GM12878 (cell line): ENCODE data around the gene KIF11. TPM values are rescaled to one million over a fixed set of nuclear protein-coding genes. Genes with fewer than 3 reads are reported as not detected.

Experiments used
- ATAC-seq: fragments of 200-7000 bp; cut with Tn5 transposase; 3 replicates; pipeline ENCODE4 v1.9.1; 2020; ENCODE audit warnings: mild to moderate bottlenecking, moderate library complexity
- BruUV-seq: library from RNA; stranded (reverse); fragments of 400-500 nt; replicated peaks from 2 replicates; lab custom pipeline; 2021; lab: Mats Ljungman, UMichigan
- CTCF ChIA-PET: fragments of 300-600 bp; sonication (Branson Sonifier 250); formaldehyde crosslinking; extraction: SDS; loops from one replicate; lab custom pipeline; 2021; ENCODE audit warnings: inconsistent platforms; lab: Yijun Ruan, JAX
- POLR2A ChIA-PET: fragments of 350-600 bp; formaldehyde crosslinking; extraction: SDS; loops from one replicate; lab custom pipeline; 2021; ENCODE audit warnings: inconsistent platforms; lab: Charles Lee
- RAD21 ChIA-PET: fragments of 300-600 bp; sonication (Branson Sonifier 250); formaldehyde crosslinking; loops from one replicate; lab custom pipeline; 2023; ENCODE audit warnings: antibody characterized with exemption; ENCODE audit not compliant: unreplicated experiment; lab: Charles Lee
- SMC1A ChIA-PET: fragments of 300-600 bp; sonication (Branson Sonifier 250); formaldehyde crosslinking; loops from one replicate; lab custom pipeline; 2023; ENCODE audit not compliant: unreplicated experiment, uncharacterized antibody; lab: Charles Lee
- DNase-seq: peaks from one replicate; pipeline ENCODE4 v3.0.0-alpha.2; 2011; ENCODE audit warnings: low read depth, low spot score
- FAIRE-seq: peaks from 3 replicates; lab custom pipeline; 2011; peaks lifted over from hg19 to GRCh38; lab: Jason Lieb, UNC
- H2AFZ ChIP-seq: 2 replicates; pipeline ENCODE4 v1.6.0; 2011; ENCODE audit warnings: low read depth, low read length, control low read depth; ENCODE audit not compliant: control insufficient read depth
- H3K27ac ChIP-seq: 2 replicates; pipeline ENCODE4 v1.5.1; 2011; ENCODE audit warnings: control low read depth; ENCODE audit not compliant: control insufficient read depth, insufficient read depth
- H3K27me3 ChIP-seq, 2 experiments: replicated peaks in 1 of 2; 2 replicates each; pipeline versions ENCODE4 v1.6.0 to v1.6.1; 2011; ENCODE audit warnings: low read length in 1 of 2; ENCODE audit not compliant: control insufficient read depth in 2 of 2, insufficient read depth in 2 of 2
- H3K36me3 ChIP-seq, 2 experiments: 2 replicates each; pipeline ENCODE4 v1.5.1; 2011; ENCODE audit warnings: low read length in 1 of 2; ENCODE audit not compliant: control insufficient read depth in 2 of 2, insufficient read depth in 2 of 2
- H3K4me1 ChIP-seq: 2 replicates; pipeline ENCODE4 v1.6.1; 2011; ENCODE audit warnings: mild to moderate bottlenecking, low read length, moderate library complexity, mixed read lengths; ENCODE audit not compliant: control insufficient read depth, insufficient read depth
- H3K4me2 ChIP-seq: 2 replicates; pipeline ENCODE4 v1.6.0; 2011; ENCODE audit warnings: control low read depth; ENCODE audit not compliant: control insufficient read depth, insufficient read depth
- H3K4me3 ChIP-seq: fragments of 200-600 bp; sonication (generic); 2 replicates; pipeline ENCODE4 v1.5.1; 2016
- H3K79me2 ChIP-seq: 2 replicates; pipeline ENCODE4 v1.6.0; 2011; ENCODE audit warnings: low read length; ENCODE audit not compliant: control insufficient read depth, insufficient read depth
- H3K9ac ChIP-seq: 2 replicates; pipeline ENCODE4 v1.8.0; 2011; ENCODE audit warnings: low read length, control low read depth, mixed read lengths; ENCODE audit not compliant: control insufficient read depth, insufficient read depth
- H3K9me3 ChIP-seq: replicated peaks from 3 replicates; pipeline ENCODE4 v1.5.1; 2011; ENCODE audit warnings: mild to moderate bottlenecking, low read length; ENCODE audit not compliant: control insufficient read depth, insufficient read depth
- H4K20me1 ChIP-seq: 2 replicates; pipeline ENCODE4 v1.6.0; 2011; ENCODE audit not compliant: control insufficient read depth, insufficient read depth
- BCL11A ChIP-seq: IDR thresholded peaks from 2 replicates; pipeline ENCODE4 v1.6.1; 2011; ENCODE audit warnings: low read depth, low read length
- HDAC2 ChIP-seq: fragments of 200-600 bp; sonication (generic); IDR thresholded peaks from 2 replicates; pipeline ENCODE4 v1.6.1; 2017
- HDAC6 ChIP-seq: fragments of 200-600 bp; sonication (generic); IDR thresholded peaks from one replicate; pipeline ENCODE4 v1.8.0; 2017; ENCODE audit warnings: antibody characterized with exemption; ENCODE audit not compliant: unreplicated experiment
- RB1 ChIP-seq: fragments of 450-650 bp; formaldehyde crosslinking; IDR thresholded peaks from 2 replicates; pipeline ENCODE4 v1.6.1; 2017; ENCODE audit warnings: mild to moderate bottlenecking, borderline replicate concordance
- WGBS: methylation state at CpG from one replicate; pipeline ENCODE4 v1.1.6; 2016; ENCODE audit warnings: low lambda C conversion rate; ENCODE audit not compliant: insufficient replicate concordance, insufficient coverage; ENCODE audit errors: missing lambda C conversion rate; 5-methylcytosine and 5-hydroxymethylcytosine counted together
- in situ Hi-C: fragments of 300-500 bp; cut with MboI; formaldehyde crosslinking; loops from 9 replicates; pipeline ENCODE4 v1.14.3; 2018; ENCODE audit warnings: mixed read lengths
- intact Hi-C: fragments of 100-400 bp; cut with micrococcal nuclease; formaldehyde crosslinking; loops from one replicate; pipeline ENCODE4 v1.14.2; 2022; ENCODE audit not compliant: unreplicated experiment
- polyA plus RNA-seq, 11 experiments: library from polyadenylated mRNA; depleted of rRNA in 4 of 11; unstranded in 6 of 11; stranded (reverse) in 5 of 11; fragments of >200 nt; fragmentation: Nextera tagmentation in 4 of 11; fragmentation: Illumina TruSeq in 1 of 11; extraction: Ambion mirVana in 4 of 11; extraction: Trizol in 1 of 11; gene quantifications; 1 replicate in 1 of 11; 2 replicates in 10 of 11; pipeline versions ENCODE4 v1.2.1 to v1.2.3, GENCODE V29; 2011 to 2016; ENCODE audit warnings: inconsistent platforms in 2 of 11, missing spikeins in 2 of 11, low read depth in 1 of 11
- total RNA-seq, 4 experiments: library from RNA; depleted of rRNA in 3 of 4; stranded (reverse); fragments of >200 nt in 3 of 4; fragmentation: Illumina TruSeq in 1 of 4; extraction: Trizol in 1 of 4; gene quantifications; 2 replicates each; pipeline versions ENCODE4 v1.2.1 to v1.2.3, GENCODE V29; 2013 to 2021
- TF ChIP-seq, protein P1 (sequence below): IDR thresholded peaks from 2 replicates; pipeline ENCODE4 v1.6.1; 2011; ENCODE audit warnings: borderline replicate concordance, low read depth, mild to moderate bottlenecking, moderate library complexity, low read length; ENCODE audit not compliant: insufficient read depth, poor library complexity, severe bottlenecking
- TF ChIP-seq, protein P2 (sequence below), 3 experiments: IDR thresholded peaks in 2 of 3; conservative IDR thresholded peaks in 1 of 3; 2 replicates each; pipeline ENCODE4 v1.5.1; 2011; ENCODE audit warnings: low read depth in 3 of 3, low read length in 3 of 3, mild to moderate bottlenecking in 3 of 3, control low read depth in 2 of 3, moderate library complexity in 2 of 3, inconsistent platforms in 1 of 3, mixed read lengths in 1 of 3; ENCODE audit not compliant: control insufficient read depth in 2 of 3, insufficient read depth in 1 of 3; ENCODE audit errors: extremely low read depth in 1 of 3

Gene KIF11
- total and polyA plus RNA-seq, 10 of the 15 experiments (the other 5 are each of a cell fraction or from before 2014, with no cell fraction given) = 14.1 to 79.8 (median 41.9) TPM

DNA sequence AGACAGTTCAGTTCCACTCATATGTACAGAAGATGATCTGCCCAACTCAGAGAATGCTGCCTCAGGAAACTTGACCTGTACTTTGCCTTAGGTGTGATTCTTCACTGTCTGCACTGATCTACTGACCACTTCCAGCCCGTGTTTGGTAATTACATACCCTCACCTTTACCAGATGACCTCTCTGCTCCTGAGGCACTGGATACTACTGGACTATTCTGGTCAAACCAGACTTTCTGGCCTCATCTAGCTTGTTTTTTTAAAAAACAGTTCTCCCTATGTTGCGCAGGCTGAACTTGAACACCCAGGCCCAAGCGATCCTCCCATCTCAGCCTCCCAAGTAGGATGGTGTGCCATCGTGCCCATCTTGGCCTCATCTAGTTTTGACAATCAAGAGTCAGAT, 45.3 kb upstream of the KIF11 start:
- Histone ChIP-seq H3K27ac (no peak overlapping the region), H4K20me1 (no peaks in the 10 kb centered on the region), H3K9ac (no peak overlapping the region), H3K79me2 (peaks cover 4% of the 10 kb centered on the region), H3K4me1 (peaks cover 24% of the 10 kb centered on the region), H3K36me3 (peaks cover 1 to 6% of the 10 kb centered on the region in 2 experiments; a peak in 1 of 4 replicates), H3K4me2 (no peak overlapping the region), H2AFZ (no peak overlapping the region), H3K27me3 (no peaks in the 10 kb centered on the region), H3K4me3 (no peak overlapping the region), H3K9me3 (no peaks in the 10 kb centered on the region)
- no peak for DNase-seq
- ChIA-PET CTCF (interaction anchor here (4.1 kb wide), 1 partner anchor 26 kb away, joined by 14 read pairs; the partner anchor contains the start of gene IDE), RAD21 (no interaction called here), POLR2A (interaction anchor here (0.7 kb wide), 1 partner anchor 193 kb away, joined by 5 read pairs; no protein-coding TSS in a partner anchor), SMC1A (no interaction called here)
- in situ Hi-C loops = no loop called here
- no peak for FAIRE-seq
- ATAC-seq = no peak
- TF ChIP-seq HDAC6 (no peak), HDAC2 (no peak), RB1 (no peak)
- TF ChIP-seq, protein P1, sequence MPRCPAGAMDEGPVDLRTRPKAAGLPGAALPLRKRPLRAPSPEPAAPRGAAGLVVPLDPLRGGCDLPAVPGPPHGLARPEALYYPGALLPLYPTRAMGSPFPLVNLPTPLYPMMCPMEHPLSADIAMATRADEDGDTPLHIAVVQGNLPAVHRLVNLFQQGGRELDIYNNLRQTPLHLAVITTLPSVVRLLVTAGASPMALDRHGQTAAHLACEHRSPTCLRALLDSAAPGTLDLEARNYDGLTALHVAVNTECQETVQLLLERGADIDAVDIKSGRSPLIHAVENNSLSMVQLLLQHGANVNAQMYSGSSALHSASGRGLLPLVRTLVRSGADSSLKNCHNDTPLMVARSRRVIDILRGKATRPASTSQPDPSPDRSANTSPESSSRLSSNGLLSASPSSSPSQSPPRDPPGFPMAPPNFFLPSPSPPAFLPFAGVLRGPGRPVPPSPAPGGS = no peak
- BruUV-seq = no TSS peak
- 100% methylated on average over 4 of the region's 4 CpGs for WGBS
- intact Hi-C loops = no loop called here

DNA sequence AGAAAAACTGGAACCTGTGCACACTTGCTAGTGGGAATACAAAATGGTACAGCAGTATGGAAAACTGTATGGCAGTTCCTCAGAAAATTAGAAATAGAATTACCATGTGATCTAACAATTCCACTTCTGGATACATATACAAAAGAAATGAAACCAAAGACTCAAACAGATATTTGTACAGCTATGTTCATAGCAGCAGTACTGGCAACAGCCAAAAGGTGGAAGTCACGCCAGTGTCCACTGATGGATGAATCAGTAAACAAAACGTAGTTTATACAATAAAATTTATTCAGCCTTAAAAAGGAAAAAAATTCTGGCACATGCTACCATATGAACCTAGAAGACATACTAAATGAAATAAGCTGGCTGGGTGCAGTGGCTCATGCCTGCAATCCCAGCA, 42.0 kb upstream of the KIF11 start:
- Histone ChIP-seq H2AFZ (no peak overlapping the region), H3K4me3 (no peak overlapping the region), H3K36me3 (peaks cover 4 to 10% of the 10 kb centered on the region in 2 experiments; a peak in 3 of 4 replicates), H4K20me1 (no peaks in the 10 kb centered on the region), H3K27ac (no peak overlapping the region), H3K9ac (no peak overlapping the region), H3K4me1 (peaks cover 15% of the 10 kb centered on the region), H3K79me2 (peaks cover 2% of the 10 kb centered on the region; the same call in 1 of the 2 replicates), H3K27me3 (no peaks in the 10 kb centered on the region), H3K9me3 (peaks cover 6% of the 10 kb centered on the region), H3K4me2 (no peak overlapping the region)
- 64% methylated on average over 2 of the region's 2 CpGs for WGBS
- ChIA-PET POLR2A (interaction anchor here (0.6 kb wide), 1 partner anchor 24 kb away, joined by 3 read pairs; no protein-coding TSS in a partner anchor), SMC1A (no interaction called here), CTCF (interaction anchor here (1.5 to 2.7 kb wide), 4 partner anchors 14 to 40 kb away, joined by 3 to 21 read pairs (median 8); partner anchors contain the start of gene IDE), RAD21 (interaction anchor here (0.7 kb wide), 1 partner anchor 560 kb away, joined by 4 read pairs; no protein-coding TSS in a partner anchor)
- in situ Hi-C loops = no loop called here
- TF ChIP-seq, protein P2, sequence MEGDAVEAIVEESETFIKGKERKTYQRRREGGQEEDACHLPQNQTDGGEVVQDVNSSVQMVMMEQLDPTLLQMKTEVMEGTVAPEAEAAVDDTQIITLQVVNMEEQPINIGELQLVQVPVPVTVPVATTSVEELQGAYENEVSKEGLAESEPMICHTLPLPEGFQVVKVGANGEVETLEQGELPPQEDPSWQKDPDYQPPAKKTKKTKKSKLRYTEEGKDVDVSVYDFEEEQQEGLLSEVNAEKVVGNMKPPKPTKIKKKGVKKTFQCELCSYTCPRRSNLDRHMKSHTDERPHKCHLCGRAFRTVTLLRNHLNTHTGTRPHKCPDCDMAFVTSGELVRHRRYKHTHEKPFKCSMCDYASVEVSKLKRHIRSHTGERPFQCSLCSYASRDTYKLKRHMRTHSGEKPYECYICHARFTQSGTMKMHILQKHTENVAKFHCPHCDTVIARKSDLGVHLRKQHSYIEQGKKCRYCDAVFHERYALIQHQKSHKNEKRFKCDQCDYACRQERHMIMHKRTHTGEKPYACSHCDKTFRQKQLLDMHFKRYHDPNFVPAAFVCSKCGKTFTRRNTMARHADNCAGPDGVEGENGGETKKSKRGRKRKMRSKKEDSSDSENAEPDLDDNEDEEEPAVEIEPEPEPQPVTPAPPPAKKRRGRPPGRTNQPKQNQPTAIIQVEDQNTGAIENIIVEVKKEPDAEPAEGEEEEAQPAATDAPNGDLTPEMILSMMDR (IDR thresholded peaks at IDR 0.05 in 2 of 3, conservative IDR thresholded peaks at IDR 0.05 in 1 of 3; ENCODE audit: control insufficient read depth in 2 of 3, extremely low read depth in 1 of 3, insufficient read depth in 1 of 3, low read depth in 3 of 3, low read length in 3 of 3) = 0 out of 6 replicates have a peak, but pooled peaks of 1 of the 3 experiments have one; percentile 15
- no peak for TF ChIP-seq BCL11A
- BruUV-seq = no TSS peak
- DNase-seq (no peak), ATAC-seq (peak; percentile 55; the same call in 1 of the 3 replicates), FAIRE-seq (no peak)
- intact Hi-C loops = no loop called here
